Natural killer cell treated with Interleukin-12 subunit alpha and Interleukin-12 subunit beta and Interleukin-15 and Interleukin-18, amount 100 ng/mL, for 72 hours (primary cell): Measurements from ENCODE around the gene MALRD1. TPM values are rescaled to one million over a fixed set of nuclear protein-coding genes. Genes with fewer than 3 reads are reported as not detected.

Experiments
- ATAC-seq, 2 donors: fragments of 150-1000 bp; cut with Tn5 transposase in 1 of 2; sonication (Bioruptor Pico), chemical (Tn5 transposase) in 1 of 2; 2 replicates each; pipeline ENCODE4 v1.10.0; 2021
- DNase-seq: peaks from one replicate; pipeline ENCODE4 v3.0.0; 2022; ENCODE audit warnings: low spot score
- H3K27ac Mint-ChIP-seq, 2 donors: 1 replicate in 1 of 2; 2 replicates in 1 of 2; pipeline ENCODE4 v1.8.0; 2022; ENCODE audit warnings: mixed read lengths in 2 of 2, mild to moderate bottlenecking in 1 of 2, moderate library complexity in 1 of 2
- H3K27me3 Mint-ChIP-seq, 2 donors: 1 replicate in 1 of 2; 2 replicates in 1 of 2; pipeline ENCODE4 v1.8.0; 2022; ENCODE audit warnings: mixed read lengths in 2 of 2
- H3K36me3 Mint-ChIP-seq: one replicate; pipeline ENCODE4 v1.8.0; 2022; ENCODE audit warnings: mixed read lengths
- H3K4me1 Mint-ChIP-seq, 2 donors: 1 replicate in 1 of 2; 2 replicates in 1 of 2; pipeline ENCODE4 v1.8.0; 2022; ENCODE audit warnings: low read depth in 2 of 2, mixed read lengths in 2 of 2, mild to moderate bottlenecking in 1 of 2
- H3K4me3 Mint-ChIP-seq: one replicate; pipeline ENCODE4 v1.8.0; 2022; ENCODE audit warnings: mixed read lengths
- H3K9me3 Mint-ChIP-seq: 2 replicates; pipeline ENCODE4 v1.8.0; 2022; ENCODE audit warnings: mixed read lengths
- total RNA-seq, 2 donors: library from RNA; stranded (reverse); gene quantifications; one replicate each; pipeline ENCODE4 v1.2.3, GENCODE V29; 2022

The MALRD1 gene
- total RNA-seq, 2 donors from 2014 or later, result 0.39 TPM; not detected in 1

DNA sequence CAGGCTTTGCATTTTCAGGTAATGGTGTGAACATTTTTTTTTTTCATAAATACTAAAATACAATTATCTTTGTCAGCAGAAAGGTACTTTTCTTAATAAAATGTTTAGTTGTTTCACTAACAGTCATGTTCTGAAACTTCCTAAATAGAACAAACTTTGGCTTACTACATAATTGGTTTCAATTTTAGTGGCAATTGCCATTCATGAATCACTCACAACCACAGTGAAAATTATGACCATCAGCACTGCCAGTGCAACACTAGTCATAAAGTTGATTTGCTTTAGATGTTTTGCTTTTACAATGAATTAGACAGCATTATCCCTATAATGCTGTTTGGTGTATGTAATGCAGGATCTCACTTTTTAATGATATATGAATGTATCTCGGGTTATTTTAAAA is 470.0 kb downstream of the MALRD1 start:
- DNase-seq (no peak), ATAC-seq (no peak)
- Mint-ChIP-seq H3K4me3 (no peak overlapping the region), H3K27ac (no peak overlapping the region), H3K36me3 (no peaks in the 10 kb centered on the region), H3K9me3 (no peaks in the 10 kb centered on the region), H3K27me3 (no peaks in the 10 kb centered on the region), H3K4me1 (no peaks in the 10 kb centered on the region)

DNA sequence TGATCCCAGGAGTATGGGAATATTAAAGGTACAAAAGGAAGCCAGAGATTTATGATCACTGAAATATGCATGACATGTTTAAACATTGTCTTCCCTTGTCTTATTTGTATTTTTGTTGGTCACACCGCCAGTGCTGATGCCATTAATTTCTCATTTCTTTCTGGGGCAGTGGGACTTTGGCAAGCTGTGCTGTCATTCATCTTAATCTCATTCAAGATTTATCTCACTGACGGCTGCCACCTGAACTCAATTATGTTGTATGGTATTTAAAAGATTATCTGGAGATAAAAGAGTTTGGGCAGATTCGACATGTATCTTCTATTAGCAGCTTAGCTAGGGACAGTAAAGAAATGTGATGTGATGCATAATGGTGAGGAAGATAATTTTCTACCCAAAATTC is 482.7 kb downstream of the MALRD1 start:
- Mint-ChIP-seq H3K4me1 (no peaks in the 10 kb centered on the region), H3K27ac (no peak overlapping the region), H3K9me3 (peaks cover 4% of the 10 kb centered on the region), H3K36me3 (no peaks in the 10 kb centered on the region), H3K4me3 (no peak overlapping the region), H3K27me3 (no peaks in the 10 kb centered on the region)
- ATAC-seq (no peak), DNase-seq (no peak)

DNA sequence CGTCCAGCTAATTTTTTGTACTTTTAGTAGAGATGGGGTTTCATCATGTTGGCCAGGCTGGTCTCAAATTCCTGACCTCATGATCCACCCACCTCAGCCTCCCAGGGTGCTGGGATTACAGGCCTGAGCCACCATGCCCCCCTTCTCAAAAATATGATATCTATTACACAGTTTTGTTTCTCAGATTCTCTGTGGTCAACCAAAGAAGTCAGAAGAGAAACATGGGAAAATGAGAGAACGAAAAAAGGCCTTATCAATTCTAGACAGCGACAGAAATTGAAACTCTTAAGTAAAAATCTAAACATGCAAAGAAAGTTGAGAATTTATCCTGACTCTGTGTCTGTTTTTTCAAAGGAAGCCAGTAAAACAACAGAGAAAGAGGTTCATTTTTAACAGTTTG is 483.8 kb downstream of the MALRD1 start:
- Mint-ChIP-seq H3K27me3 (no peaks in the 10 kb centered on the region), H3K4me3 (no peak overlapping the region), H3K9me3 (peaks cover 4% of the 10 kb centered on the region), H3K36me3 (no peaks in the 10 kb centered on the region), H3K27ac (no peak overlapping the region), H3K4me1 (no peaks in the 10 kb centered on the region)
- no peak for DNase-seq
- no peak for ATAC-seq

DNA sequence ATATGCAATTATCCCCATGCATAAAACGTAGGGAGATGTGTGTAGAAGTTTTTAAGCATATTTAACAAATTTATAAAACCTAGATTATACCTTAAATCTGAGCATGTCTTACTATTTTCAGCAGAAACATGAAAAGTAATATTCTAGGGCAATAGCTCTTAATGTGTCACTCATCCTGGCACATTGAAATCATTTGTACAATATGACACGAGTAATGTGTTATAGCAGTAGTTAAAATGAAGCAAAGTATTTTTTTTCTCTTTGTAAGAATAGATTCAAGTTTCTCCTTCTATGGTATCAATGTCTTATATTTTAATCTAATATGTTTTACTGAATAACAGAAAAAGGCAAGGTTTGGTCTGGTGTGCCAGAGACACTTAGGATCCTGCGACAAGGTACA is 492.7 kb downstream of the MALRD1 start:
- no peaks in the 10 kb centered on the region for H3K27me3 Mint-ChIP-seq
- no peaks in the 10 kb centered on the region for H3K4me1 Mint-ChIP-seq
- H3K27ac Mint-ChIP-seq, result no peak overlapping the region
- ATAC-seq (no peak), DNase-seq (no peak)
- no peak overlapping the region for H3K4me3 Mint-ChIP-seq
- no peaks in the 10 kb centered on the region for H3K36me3 Mint-ChIP-seq
- H3K9me3 Mint-ChIP-seq, result no peaks in the 10 kb centered on the region

DNA sequence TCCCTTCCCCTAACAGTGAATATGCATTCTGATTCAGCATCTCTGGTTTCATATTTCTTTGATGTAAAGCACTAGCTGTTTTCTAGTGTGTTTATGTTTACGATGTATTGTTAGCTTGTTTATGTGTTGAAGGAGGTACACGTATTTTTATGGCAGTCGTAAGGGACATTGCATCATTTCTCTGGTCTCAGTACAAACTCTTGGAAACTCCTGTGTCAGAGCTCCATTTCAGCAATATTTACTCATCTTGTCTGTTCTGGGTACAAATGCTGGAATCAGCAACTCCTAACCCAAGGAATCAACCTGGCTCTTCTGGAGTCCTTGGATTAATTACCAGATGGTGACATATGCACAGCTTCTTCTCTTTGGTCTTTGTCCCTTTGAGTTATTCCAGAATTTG is 497.6 kb downstream of the MALRD1 start:
- DNase-seq (no peak), ATAC-seq (no peak)
- no peaks in the 10 kb centered on the region for H3K36me3 Mint-ChIP-seq
- H3K4me1 Mint-ChIP-seq, result no peaks in the 10 kb centered on the region
- no peaks in the 10 kb centered on the region for H3K9me3 Mint-ChIP-seq
- H3K4me3 Mint-ChIP-seq, result no peak overlapping the region
- no peaks in the 10 kb centered on the region for H3K27me3 Mint-ChIP-seq
- H3K27ac Mint-ChIP-seq, result no peak overlapping the region

DNA sequence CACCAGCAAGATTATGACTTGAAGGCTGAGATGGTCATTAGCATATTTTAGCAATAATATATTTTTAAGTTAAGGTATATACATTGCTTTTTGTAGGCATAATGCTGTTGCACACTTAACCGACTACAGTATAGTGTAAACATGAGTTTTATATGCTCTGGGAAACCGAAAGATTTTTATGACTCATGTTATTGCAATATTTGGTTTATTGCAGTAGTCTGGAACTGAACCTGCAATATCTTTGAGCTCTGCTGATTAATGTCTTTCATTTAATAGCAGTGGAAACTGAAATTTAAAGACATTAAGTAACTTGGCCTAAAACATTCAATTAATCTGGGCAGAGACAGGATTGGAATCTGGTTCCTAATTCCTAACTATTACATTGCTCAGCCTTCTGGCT is 500.9 kb downstream of the MALRD1 start:
- ATAC-seq, result no peak
- no peak overlapping the region for H3K27ac Mint-ChIP-seq
- H3K9me3 Mint-ChIP-seq, result peaks cover 6% of the 10 kb centered on the region
- H3K36me3 Mint-ChIP-seq, result no peaks in the 10 kb centered on the region
- no peaks in the 10 kb centered on the region for H3K4me1 Mint-ChIP-seq
- peaks cover 0 to 3% of the 10 kb centered on the region in 2 donors for H3K27me3 Mint-ChIP-seq
- H3K4me3 Mint-ChIP-seq, result no peak overlapping the region
- DNase-seq, result no peak

DNA sequence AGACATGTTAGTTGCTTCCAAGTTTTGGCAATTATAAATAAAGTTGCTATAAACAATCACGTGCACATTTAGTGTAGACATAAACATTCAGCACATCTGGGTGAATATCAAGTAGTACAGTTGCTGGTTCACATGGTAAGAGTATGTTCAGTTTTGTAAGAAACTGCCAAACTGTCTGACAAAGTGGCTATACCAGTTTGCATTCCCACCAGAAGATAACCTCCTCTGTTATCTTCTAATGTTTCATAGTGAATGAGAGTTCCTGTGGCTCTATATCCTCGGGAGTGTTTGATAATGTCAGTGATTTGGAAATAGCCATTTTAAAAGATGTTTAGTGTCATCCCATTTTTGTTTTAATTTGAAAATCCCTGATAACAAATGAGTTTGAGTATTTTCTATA is 508.1 kb downstream of the MALRD1 start:
- peaks cover 0 to 10% of the 10 kb centered on the region in 2 donors for H3K27me3 Mint-ChIP-seq
- H3K4me3 Mint-ChIP-seq, result no peak overlapping the region
- H3K36me3 Mint-ChIP-seq, result no peaks in the 10 kb centered on the region
- H3K27ac Mint-ChIP-seq, result no peak overlapping the region
- no peaks in the 10 kb centered on the region for H3K4me1 Mint-ChIP-seq
- peaks cover 12% of the 10 kb centered on the region for H3K9me3 Mint-ChIP-seq
- DNase-seq, result no peak
- ATAC-seq, result no peak

DNA sequence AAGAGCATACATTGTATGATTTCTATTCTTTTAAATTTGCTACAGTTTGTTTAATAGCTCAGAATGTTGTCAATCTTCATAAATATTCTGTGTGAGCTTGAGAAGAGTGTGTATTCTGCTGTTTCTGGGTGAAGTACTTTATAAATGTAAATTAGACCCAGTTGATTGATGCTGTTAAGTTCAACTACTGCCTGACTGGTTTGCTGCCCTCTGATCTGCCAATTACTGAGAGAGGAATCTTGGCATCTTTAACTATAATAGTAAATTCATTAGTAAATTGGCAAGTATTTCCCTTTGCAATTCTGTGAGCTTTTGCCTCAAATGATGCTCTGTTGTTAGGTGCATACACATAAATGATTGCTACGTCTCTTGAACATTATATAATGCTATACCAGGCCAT is 512.6 kb downstream of the MALRD1 start:
- Mint-ChIP-seq H3K36me3 (no peaks in the 10 kb centered on the region), H3K27ac (no peak overlapping the region), H3K27me3 (peaks cover 0 to 3% of the 10 kb centered on the region in 2 donors), H3K9me3 (peaks cover 2% of the 10 kb centered on the region), H3K4me1 (no peaks in the 10 kb centered on the region), H3K4me3 (no peak overlapping the region)
- DNase-seq (no peak), ATAC-seq (no peak)

DNA sequence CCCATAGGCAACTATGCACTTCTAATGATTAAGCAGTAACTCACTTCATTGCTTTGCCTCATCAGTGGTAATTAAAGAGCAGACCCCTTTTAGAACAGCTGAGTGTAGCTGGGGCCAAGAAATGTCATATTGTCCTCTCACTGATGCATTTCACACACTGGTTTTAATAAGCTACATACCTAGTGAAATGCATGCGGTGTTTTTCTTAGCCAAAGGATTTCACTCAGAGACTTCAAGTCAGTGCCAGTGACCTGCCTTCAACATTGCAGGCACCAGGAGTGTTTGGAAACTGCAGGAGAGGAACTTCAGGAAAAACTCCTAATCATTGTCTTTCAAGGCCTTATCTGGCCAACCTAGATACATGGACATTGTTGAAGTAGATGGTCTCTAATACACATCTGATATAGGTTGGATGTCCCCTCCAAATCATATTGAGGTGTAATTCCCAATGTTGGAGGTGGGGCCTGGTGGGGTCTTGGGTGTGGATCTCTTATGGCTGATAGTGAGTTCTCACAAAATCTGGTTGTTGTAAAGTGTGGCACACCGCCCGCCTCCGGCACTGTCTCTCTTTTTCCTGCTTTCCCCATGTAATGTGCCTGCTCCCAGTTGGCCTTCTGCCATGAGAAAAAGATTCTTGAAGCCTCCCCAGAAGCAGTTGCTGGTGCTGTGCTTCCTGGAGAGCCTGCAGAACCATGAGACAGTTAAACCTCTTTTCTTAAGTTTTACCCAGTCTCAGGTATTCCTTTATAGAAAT is 515.0 kb downstream of the MALRD1 start:
- H3K4me3 Mint-ChIP-seq, result no peak overlapping the region
- no peaks in the 10 kb centered on the region for H3K9me3 Mint-ChIP-seq

DNA sequence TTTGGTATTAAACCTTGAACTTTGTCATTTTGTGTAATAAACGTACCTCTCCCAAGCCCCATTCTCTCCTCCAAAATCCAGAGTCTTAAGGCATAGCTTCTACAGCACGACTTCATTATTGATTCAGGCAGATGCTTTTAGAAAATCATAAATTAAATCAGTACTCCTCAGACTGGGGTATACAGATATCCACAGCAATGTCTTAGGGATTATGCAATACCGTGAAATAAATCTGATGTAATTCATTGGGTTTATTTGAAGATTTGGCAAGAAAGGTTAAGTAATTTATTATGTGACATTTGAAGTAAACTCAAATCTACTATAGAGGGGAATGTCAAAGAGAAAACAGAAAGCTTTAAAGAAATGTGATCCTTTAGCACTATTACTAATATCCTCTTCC is 521.5 kb downstream of the MALRD1 start:
- DNase-seq, result no peak
- ATAC-seq, result no peak
- no peaks in the 10 kb centered on the region for H3K36me3 Mint-ChIP-seq
- peaks cover 0 to 2% of the 10 kb centered on the region in 2 donors for H3K27me3 Mint-ChIP-seq
- no peak overlapping the region for H3K27ac Mint-ChIP-seq
- no peaks in the 10 kb centered on the region for H3K9me3 Mint-ChIP-seq
- H3K4me1 Mint-ChIP-seq, result no peaks in the 10 kb centered on the region
- no peak overlapping the region for H3K4me3 Mint-ChIP-seq

More for the DNA sequence above, 515.0 kb downstream of the MALRD1 start:
- peaks cover 0 to 3% of the 10 kb centered on the region in 2 donors for H3K27me3 Mint-ChIP-seq
- DNase-seq (no peak), ATAC-seq (no peak)
- no peaks in the 10 kb centered on the region for H3K36me3 Mint-ChIP-seq
- no peaks in the 10 kb centered on the region for H3K4me1 Mint-ChIP-seq
- no peak overlapping the region for H3K27ac Mint-ChIP-seq

DNA sequence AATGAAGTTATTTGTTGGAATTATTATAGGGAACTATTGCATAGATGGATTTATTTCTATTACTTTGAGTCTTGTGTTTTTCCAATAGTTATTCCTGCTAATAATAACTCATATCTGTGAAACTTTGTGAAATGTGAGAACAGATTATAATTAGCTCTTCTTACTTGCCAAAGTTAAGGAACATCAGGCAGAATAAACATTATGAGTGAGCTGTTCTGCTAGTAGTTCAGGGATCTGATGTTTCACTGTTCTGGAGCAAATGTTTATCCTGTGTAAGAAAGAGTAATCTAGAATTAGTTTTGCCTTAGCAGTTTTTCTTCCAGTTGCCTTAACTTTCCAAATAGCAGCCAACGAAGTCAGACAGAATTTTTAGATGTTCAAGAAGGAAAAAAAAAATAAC is 522.4 kb downstream of the MALRD1 start:
- Mint-ChIP-seq H3K27ac (no peak overlapping the region), H3K9me3 (no peaks in the 10 kb centered on the region), H3K36me3 (no peaks in the 10 kb centered on the region), H3K4me1 (no peaks in the 10 kb centered on the region), H3K4me3 (no peak overlapping the region), H3K27me3 (peaks cover 0 to 2% of the 10 kb centered on the region in 2 donors)
- no peak for DNase-seq
- no peak for ATAC-seq

DNA sequence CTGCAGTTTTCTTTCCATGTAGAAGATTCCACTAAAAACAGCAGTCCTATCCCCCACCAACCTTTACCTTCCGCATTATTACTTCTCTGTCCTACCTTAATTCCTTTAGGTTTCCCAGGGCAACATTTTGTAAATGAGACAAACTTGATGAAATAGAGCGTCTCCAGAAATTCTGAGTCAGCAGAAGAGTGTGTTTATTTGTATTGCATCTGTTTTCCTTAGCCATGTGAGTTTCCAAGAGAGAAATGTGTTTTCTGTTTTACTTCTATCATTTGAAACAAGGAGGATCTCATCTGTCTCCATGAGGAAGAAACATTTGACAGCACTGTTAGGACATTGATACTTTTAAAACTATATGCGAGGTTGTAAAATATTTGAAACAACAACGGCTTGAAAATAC is 523.5 kb downstream of the MALRD1 start:
- peaks cover 0 to 2% of the 10 kb centered on the region in 2 donors for H3K27me3 Mint-ChIP-seq
- H3K27ac Mint-ChIP-seq, result no peak overlapping the region
- H3K4me3 Mint-ChIP-seq, result no peak overlapping the region
- no peaks in the 10 kb centered on the region for H3K4me1 Mint-ChIP-seq
- DNase-seq (no peak), ATAC-seq (no peak)
- H3K9me3 Mint-ChIP-seq, result no peaks in the 10 kb centered on the region
- no peaks in the 10 kb centered on the region for H3K36me3 Mint-ChIP-seq

DNA sequence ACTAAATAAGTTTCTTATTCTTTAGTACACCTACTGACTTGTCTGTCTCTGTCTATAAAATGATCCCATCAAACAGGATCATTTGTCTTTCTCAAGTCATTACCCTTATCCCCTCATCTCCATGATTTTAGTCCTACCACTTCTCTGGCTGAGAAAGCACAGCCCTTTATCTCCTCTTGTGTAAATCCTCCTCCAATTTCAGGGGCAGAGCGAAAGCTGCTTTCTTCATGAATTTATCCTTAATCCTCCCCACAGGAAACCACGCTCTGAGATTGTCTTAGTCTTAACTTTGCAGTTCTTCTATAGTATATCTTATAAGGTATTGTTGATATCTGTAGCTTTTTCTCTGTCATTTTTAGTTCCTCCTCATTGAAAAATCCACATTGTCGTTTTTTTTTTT is 528.0 kb downstream of the MALRD1 start:
- peaks cover 0 to 2% of the 10 kb centered on the region in 2 donors for H3K27me3 Mint-ChIP-seq
- H3K27ac Mint-ChIP-seq, result no peak overlapping the region
- no peaks in the 10 kb centered on the region for H3K4me1 Mint-ChIP-seq
- no peak for ATAC-seq
- H3K9me3 Mint-ChIP-seq, result no peaks in the 10 kb centered on the region
- no peak overlapping the region for H3K4me3 Mint-ChIP-seq
- no peak for DNase-seq
- H3K36me3 Mint-ChIP-seq, result no peaks in the 10 kb centered on the region

DNA sequence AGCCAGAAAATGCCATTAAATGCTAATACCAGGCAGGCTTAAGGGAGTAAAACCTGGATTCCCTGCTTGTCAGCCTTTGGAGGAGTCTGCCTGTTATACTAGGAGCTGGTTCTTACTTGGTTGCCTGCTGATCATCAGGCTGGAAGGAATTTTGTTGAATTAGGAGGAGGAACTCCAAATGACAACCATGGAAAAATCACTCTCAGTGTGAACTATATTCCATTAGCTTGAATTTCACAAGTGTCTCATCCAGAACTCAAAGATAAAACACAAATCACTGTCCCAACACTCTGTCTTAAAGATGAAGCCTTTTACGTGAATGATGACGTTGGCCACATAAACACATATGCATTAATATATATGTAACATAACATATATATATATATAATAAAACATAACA is 528.8 kb downstream of the MALRD1 start:
- Mint-ChIP-seq H3K4me3 (no peak overlapping the region), H3K36me3 (no peaks in the 10 kb centered on the region), H3K9me3 (no peaks in the 10 kb centered on the region), H3K27ac (no peak overlapping the region), H3K27me3 (no peaks in the 10 kb centered on the region), H3K4me1 (no peaks in the 10 kb centered on the region)
- DNase-seq (no peak), ATAC-seq (no peak)

DNA sequence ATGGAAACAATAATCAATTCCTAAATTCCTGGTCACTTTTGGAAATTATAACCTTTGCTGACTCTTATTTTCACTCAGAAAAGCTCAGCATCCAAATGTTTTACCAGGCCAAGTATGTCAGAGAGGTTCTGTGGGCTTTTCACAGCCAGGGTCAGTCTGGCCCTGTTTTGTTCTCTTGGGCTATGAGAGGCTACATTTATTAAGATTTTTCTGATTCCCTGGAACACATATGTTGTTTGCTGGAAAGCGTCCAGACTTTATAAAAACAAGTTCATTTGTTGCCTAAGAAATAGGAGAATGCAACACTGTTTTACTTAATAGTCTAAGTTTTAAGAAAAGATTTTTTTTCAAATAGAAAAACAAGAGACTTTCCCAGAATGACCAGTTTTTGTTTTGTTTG is 529.2 kb downstream of the MALRD1 start:
- no peaks in the 10 kb centered on the region for H3K9me3 Mint-ChIP-seq

More for the DNA sequence above, 529.2 kb downstream of the MALRD1 start:
- Mint-ChIP-seq H3K27me3 (no peaks in the 10 kb centered on the region), H3K36me3 (no peaks in the 10 kb centered on the region), H3K27ac (no peak overlapping the region), H3K4me1 (no peaks in the 10 kb centered on the region), H3K4me3 (no peak overlapping the region)
- no peak for DNase-seq
- ATAC-seq, result no peak
